D721Med (cell line): ENCODE data around the gene AFAP1.

Experiments
- DNase-seq: peaks from one replicate; pipeline ENCODE4 v3.0.0; 2011; ENCODE audit warnings: low spot score; ENCODE audit not compliant: insufficient read length
- FAIRE-seq: peaks from 2 replicates; lab custom pipeline; 2011; peaks lifted over from hg19 to GRCh38; lab: Jason Lieb, UNC
- TF ChIP-seq, protein P1 (sequence below): IDR thresholded peaks from 2 replicates; pipeline ENCODE4 v1.5.1; 2012; ENCODE audit warnings: mild to moderate bottlenecking, control low read depth; ENCODE audit not compliant: insufficient read depth; ENCODE audit errors: missing control alignments

The AFAP1 gene

DNA sequence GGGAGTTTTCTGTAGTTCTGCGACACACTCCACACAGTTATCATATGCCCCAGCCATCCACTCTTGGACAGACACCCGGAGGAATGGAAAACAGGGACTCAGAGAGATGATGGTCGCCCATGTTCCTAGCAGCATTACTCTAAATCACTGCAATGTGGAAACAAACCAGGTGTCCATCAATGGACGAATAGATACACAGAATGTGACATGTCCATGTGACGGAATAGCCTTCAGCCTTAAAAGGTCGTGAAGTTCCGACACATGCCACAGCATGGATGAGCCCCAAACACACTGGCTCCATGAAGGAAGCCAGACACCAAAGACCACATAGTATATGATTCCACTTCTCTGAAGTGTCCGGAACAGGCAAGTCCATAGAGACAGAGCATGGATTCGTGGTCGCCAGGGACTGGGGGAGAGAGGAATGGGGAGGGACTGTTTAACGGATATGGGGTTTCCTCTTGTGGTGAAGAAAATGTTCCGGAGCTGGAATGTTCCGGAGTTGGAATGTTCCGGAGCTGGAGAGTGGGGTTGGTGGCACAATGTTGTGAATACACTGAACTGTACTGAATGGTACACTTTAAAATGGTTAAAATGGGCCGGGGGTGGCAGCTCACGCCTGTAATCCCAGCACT lies 28.7 kb upstream of the AFAP1 start:
- TF ChIP-seq, protein P1, sequence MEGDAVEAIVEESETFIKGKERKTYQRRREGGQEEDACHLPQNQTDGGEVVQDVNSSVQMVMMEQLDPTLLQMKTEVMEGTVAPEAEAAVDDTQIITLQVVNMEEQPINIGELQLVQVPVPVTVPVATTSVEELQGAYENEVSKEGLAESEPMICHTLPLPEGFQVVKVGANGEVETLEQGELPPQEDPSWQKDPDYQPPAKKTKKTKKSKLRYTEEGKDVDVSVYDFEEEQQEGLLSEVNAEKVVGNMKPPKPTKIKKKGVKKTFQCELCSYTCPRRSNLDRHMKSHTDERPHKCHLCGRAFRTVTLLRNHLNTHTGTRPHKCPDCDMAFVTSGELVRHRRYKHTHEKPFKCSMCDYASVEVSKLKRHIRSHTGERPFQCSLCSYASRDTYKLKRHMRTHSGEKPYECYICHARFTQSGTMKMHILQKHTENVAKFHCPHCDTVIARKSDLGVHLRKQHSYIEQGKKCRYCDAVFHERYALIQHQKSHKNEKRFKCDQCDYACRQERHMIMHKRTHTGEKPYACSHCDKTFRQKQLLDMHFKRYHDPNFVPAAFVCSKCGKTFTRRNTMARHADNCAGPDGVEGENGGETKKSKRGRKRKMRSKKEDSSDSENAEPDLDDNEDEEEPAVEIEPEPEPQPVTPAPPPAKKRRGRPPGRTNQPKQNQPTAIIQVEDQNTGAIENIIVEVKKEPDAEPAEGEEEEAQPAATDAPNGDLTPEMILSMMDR, result no peak
- FAIRE-seq (no peak), DNase-seq (no peak)

DNA sequence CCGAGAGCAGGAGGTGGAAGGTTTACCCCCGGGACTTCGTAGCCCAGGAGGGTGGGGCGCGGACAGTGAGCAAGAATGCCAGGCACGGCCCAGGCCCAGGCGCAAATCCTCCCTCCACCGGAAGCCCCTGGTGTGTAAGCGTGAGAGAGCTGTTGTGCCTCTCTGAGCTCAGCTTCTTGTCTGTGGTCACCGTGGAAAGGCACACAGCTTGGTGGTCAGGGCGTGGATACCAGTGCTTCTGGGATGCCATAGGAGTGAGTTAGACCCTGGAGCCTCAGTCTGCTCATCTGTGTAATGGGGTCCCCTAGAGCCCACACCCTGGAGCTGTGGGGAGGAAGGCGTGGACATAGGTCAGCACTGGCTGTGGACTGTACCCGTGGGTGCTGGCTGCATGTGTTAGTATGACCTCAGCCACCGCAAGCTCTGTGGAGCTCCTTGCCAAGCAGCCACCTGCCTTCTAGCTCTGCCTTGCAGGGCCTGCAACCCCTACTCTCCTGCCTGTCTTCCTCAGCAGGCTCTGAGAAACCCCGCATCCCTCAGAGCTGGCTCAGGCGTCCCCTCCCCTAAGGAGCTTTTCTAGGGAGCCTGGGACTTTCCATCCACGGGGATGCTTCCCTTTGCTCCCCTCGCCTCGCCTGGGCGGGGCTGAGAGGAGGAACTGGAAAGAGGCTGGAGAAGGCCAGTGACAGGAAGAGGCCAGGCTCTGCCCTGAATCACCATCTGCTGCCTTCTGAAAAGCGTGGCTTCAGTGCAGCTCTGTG lies 28.0 kb upstream of the AFAP1 start:
- TF ChIP-seq, protein P1, result no peak
- DNase-seq, result no peak
- FAIRE-seq, result no peak

DNA sequence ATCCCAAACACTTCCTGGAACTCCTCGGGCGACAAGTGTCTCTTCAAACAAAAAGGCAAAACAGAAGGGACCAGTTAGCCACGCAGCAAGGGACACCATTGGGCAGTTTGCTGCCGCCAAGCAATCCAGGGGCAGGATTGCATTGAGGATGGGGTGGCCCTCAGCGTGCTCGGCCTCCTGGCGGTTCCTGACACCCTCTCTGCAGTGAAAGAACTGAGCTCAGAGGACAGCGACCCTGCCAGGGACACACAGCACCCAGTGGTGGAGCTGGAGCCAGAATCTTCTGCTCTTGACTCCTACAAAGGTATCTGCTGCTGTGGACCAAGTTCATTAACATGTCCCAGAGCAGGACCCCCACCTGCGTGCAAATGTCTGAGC lies 27.4 kb upstream of the AFAP1 start:
- FAIRE-seq, result no peak
- TF ChIP-seq, protein P1, result no peak
- DNase-seq, result no peak

DNA sequence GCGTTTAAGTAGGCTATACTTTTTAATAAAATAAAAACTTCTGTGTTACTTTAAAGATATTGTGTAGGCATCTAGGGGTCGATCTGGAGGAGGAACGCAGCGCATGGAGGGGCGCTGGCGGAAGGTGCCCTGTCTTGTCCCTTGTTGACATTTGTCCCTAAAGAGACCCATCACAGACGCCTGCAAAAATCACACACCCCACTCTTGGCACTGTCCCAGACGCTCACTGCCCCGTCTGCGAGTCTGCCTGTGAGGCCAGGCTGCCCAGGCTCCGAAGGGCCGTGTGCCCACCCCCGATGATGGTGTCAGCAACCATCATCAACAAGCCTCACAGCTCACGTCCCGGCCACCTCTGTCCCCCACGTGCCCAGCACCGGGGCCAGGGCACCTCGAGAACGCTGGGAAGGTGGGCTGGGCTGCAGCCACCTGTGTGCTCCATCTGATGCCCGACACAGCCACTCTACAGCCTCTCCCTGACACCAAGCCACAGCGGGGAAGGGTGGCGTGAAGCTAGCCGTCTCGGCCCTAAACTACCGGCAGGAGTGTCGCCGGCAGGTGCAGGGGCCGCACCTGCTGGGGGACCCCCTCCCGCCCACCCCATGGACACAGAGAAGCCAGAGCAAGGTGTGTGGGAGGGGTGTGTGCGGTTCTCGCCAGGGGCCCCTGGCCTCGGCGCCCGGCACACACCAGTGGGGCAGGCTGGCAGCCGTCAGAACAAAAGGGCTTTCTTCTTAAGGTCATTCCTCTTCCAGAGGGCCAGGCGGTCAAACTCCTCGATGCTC lies 26.8 kb upstream of the AFAP1 start:
- no peak for FAIRE-seq
- TF ChIP-seq, protein P1, result no peak
- DNase-seq, result no peak

DNA sequence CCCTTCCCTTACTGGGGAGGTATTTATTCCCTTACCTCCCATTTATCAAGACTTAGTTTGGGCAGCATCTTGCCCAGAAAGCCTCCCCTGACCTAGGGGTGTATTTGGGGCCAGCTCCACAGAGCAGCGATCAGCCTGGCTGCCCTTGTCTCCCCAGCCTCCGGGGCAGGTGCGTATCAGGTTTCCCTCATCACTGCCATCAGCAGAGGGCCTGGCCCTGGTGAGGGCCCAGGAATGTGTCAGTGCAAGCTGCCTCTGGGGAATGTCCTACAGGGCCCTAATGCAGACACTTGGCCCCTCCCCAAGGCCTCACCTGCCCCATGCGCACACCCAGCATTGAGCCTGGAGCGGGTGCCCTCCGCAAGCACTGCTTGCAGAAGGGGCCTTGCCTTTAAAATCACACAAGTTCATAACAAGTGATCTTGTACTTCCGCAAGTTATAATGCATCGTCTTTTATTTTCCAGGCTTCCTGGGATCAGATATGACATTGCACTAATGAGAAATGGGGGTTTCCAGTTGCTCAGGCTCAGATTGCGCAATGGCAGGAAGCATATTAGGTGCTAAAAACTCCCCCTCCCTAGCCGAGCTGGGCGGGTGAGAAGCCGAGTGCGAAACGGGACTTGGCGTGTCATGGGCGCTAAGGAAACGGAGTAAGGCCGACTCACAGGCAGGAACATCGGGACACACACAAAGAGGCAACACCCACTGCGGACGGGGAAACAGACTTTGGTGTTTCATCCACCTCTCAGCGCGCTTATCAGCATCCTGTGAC lies 25.4 kb upstream of the AFAP1 start:
- no peak for DNase-seq
- FAIRE-seq, result no peak
- TF ChIP-seq, protein P1, result no peak

DNA sequence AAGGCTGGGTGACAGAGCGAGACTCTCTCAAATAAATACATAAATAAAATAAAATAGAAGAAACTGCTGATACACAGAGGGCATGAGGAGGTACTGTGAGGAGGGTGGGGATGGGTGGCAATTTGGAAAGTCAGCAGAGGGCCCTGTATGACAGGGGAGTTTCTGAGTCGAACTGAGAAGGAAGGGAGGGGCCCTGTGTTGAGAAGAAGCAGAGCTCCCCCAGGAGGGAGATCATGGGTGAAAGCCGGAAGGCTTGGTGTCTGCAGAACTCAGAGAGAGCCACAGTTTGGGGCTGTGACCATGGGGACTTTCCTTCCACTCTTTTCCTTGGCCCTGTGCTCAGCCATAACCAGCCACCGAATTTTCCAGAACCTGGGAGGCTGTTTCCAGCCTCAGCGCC lies 24.8 kb upstream of the AFAP1 start:
- FAIRE-seq (no peak), DNase-seq (no peak)
- TF ChIP-seq, protein P1, result no peak
